ENCODE measurements around the gene LMO7. TPM values are rescaled to one million over a fixed set of nuclear protein-coding genes. Genes with fewer than 3 reads are reported as not detected.

The LMO7 gene
- total and polyA plus RNA-seq, 2 of the 13 experiments (the other 11 are each of a cell fraction or from before 2014, with no cell fraction given) = 34.0 to 121 TPM

DNA sequence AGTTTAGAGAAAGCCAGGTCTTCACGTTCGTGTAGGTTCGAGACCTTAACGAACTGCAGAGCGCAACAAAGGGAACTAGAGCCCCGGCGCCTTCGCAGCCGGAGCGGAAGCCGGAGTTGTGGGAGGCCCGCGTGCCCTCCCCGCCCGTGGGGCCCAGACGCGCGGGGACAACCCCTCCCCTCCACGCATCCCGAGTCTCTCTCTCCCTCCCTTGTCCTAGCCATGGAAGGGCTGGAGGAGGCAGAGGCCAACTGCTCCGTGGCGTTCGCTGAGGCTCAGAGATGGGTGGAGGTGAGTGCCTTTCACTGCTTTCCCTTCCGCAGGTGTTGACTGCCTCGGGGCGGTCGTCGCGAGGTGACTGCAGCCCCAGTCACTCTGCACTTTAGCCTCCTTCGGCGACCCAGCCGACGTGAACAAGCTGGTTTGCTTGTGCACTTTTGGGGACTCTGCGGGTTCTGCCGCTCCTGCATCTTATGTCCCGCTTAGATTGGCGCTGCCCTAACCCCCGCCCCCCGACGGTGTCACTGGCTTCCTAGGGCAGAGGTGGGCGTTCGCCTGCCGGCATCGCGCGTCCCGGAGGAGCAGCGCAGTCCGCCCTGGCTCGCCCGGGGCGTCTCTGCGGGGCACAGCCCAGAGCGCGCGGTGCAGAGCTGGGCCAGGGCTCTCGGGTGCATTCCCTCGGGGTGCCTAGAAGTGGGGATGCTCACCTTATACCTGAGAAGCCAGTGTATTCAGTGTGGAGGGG, 478 bp downstream of the LMO7 start (continued):
- TF ChIP-seq, protein P1, sequence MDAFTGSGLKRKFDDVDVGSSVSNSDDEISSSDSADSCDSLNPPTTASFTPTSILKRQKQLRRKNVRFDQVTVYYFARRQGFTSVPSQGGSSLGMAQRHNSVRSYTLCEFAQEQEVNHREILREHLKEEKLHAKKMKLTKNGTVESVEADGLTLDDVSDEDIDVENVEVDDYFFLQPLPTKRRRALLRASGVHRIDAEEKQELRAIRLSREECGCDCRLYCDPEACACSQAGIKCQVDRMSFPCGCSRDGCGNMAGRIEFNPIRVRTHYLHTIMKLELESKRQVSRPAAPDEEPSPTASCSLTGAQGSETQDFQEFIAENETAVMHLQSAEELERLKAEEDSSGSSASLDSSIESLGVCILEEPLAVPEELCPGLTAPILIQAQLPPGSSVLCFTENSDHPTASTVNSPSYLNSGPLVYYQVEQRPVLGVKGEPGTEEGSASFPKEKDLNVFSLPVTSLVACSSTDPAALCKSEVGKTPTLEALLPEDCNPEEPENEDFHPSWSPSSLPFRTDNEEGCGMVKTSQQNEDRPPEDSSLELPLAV (CRISPR knock-in tag; conservative IDR thresholded peaks at IDR 0.05; ENCODE audit: low read depth) = no peak
- TF ChIP-seq GPBP1L1 (CRISPR knock-in tag; IDR thresholded peaks at IDR 0.05) (no peak), ZNF414 (CRISPR knock-in tag; IDR thresholded peaks at IDR 0.05) (no peak), CREM (IDR thresholded peaks at IDR 0.05) (no peak), CREM (CRISPR knock-in tag; IDR thresholded peaks at IDR 0.05) (no peak), ASH2L (IDR thresholded peaks at IDR 0.05; ENCODE audit: insufficient read length, low read depth, low read length) (no peak), ZNF10 (CRISPR knock-in tag; IDR thresholded peaks at IDR 0.05; ENCODE audit: borderline replicate concordance, low read depth) (no peak), SNAPC2 (CRISPR knock-in tag; IDR thresholded peaks at IDR 0.05) (no peak), NFIB (CRISPR knock-in tag; IDR thresholded peaks at IDR 0.05; ENCODE audit: borderline replicate concordance) (no peak), CTCF (CRISPR knock-in tag; IDR thresholded peaks at IDR 0.05) (peak; percentile 37; the same call in 1 of the 2 replicates), RAD21 (CRISPR knock-in tag; IDR thresholded peaks at IDR 0.05) (no peak; the same call in 1 of the 2 replicates), ZNF782 (CRISPR knock-in tag; IDR thresholded peaks at IDR 0.05; ENCODE audit: borderline replicate concordance) (no peak), ZNF709 (CRISPR knock-in tag; IDR thresholded peaks at IDR 0.05) (peak; percentile 76), TFDP2 (CRISPR knock-in tag; IDR thresholded peaks at IDR 0.05) (0 out of 2 replicates have a peak, but pooled peaks have one; percentile 34), POLR2G (IDR thresholded peaks at IDR 0.05; ENCODE audit: low read depth, low read length) (no peak), ZNF678 (CRISPR knock-in tag; IDR thresholded peaks at IDR 0.05) (no peak), ZNF253 (CRISPR knock-in tag; IDR thresholded peaks at IDR 0.05; ENCODE audit: borderline replicate concordance) (peak; percentile 32; the same call in 1 of the 2 replicates), HDAC1 (CRISPR knock-in tag; IDR thresholded peaks at IDR 0.05) (peak; percentile 69)

Measured in HepG2 (cell line).